GM10847 (cell line): Measurements from ENCODE around the gene TNXB.

ENCODE experiments used
- POLR2A ChIP-seq: IDR thresholded peaks from 2 replicates; pipeline ENCODE4 v1.6.1; 2011; ENCODE audit not compliant: insufficient read length; ENCODE audit errors: extremely low read depth

TNXB gene

GRCh38 chr6:32083812-32084768, 25.0 kb downstream of the TNXB start:
- TF ChIP-seq POLR2A: no peak

- no peak for TF ChIP-seq POLR2A
These were observed 26.2 kb downstream of the TNXB start for GRCh38 chr6:32082935-32083334.

- no peak for TF ChIP-seq POLR2A
These were observed 26.7 kb downstream of the TNXB start for GRCh38 chr6:32082478-32082877.

GRCh38 chr6:32081168-32081990, 27.8 kb downstream of the TNXB start:
- TF ChIP-seq POLR2A: no peak

- TF ChIP-seq POLR2A: no peak
These were observed 29.4 kb downstream of the TNXB start for GRCh38 chr6:32079566-32080290.

- no peak for TF ChIP-seq POLR2A
These were observed 32.8 kb downstream of the TNXB start for GRCh38 chr6:32076321-32076809.

- TF ChIP-seq POLR2A: no peak
These were observed 33.4 kb downstream of the TNXB start for GRCh38 chr6:32075781-32076180.

GRCh38 chr6:32074996-32075532, 34.1 kb downstream of the TNXB start:
- TF ChIP-seq POLR2A: no peak

- TF ChIP-seq POLR2A: no peak
These were observed 35.5 kb downstream of the TNXB start for GRCh38 chr6:32073613-32074012.

- no peak for TF ChIP-seq POLR2A
These were observed 36.0 kb downstream of the TNXB start for GRCh38 chr6:32073101-32073500.

- TF ChIP-seq POLR2A: no peak
These were observed 38.2 kb downstream of the TNXB start for GRCh38 chr6:32070814-32071543.

- no peak for TF ChIP-seq POLR2A
These were observed 39.1 kb downstream of the TNXB start for GRCh38 chr6:32069878-32070515.

- TF ChIP-seq POLR2A: no peak
These were observed 39.7 kb downstream of the TNXB start for GRCh38 chr6:32069460-32069859.

GRCh38 chr6:32068867-32069266, 40.3 kb downstream of the TNXB start:
- no peak for TF ChIP-seq POLR2A
